ENCODE measurements around the gene ACP5.
"Not testable (repeated sequence)": the region's sequence is repeated elsewhere in the genome, so short reads cannot be mapped to it uniquely, and the experiment has no call there.

The ACP5 gene

DNA sequence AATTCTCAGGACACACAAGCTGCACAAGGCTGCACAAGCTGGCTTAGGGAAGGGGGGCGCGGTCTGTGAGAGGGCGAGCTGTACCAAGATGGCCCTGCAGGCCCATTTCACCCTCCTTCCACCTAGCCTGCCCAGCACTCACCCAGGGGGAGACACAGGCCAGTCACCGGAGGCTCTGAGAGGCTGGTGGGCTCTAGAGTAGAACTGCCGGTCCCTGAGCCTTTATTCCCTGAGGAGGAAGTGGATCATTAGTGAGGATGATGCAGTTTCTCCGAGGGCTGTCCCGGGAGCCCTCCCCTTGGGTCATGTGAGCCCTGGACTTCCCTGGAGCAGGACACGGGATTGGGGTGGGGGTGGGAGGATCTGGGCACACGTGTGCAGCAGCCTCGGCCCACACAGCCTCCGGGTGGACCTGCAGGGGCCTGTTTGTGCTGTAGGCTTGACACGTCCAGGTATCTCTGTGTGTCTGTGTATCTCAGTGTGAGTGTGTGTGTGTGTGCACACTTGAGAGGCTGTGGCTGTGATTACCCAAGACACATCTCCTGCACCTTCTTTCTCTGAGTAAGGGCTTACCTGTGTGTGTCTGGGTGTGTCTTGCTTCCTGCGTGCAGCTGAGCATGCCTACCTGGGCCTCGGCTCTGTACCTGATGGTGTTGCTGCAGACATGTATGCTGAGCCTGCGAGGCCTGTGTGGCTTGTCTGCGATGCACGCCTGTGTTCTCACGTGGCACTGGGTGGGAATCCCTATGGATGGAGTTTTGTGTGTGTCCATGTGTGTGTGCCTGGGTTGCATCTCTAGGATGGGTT lies at the start of gene ACP5:
TSS of gene ACP5 (minus strand) at position 195 of the 807 bp plus-strand sequence. CDS start 328 bp downstream, outside the sequence.
- in situ Hi-C loops (cut with MboI; ENCODE audit: low sequenced_read_pairs), result no loop called here

DNA sequence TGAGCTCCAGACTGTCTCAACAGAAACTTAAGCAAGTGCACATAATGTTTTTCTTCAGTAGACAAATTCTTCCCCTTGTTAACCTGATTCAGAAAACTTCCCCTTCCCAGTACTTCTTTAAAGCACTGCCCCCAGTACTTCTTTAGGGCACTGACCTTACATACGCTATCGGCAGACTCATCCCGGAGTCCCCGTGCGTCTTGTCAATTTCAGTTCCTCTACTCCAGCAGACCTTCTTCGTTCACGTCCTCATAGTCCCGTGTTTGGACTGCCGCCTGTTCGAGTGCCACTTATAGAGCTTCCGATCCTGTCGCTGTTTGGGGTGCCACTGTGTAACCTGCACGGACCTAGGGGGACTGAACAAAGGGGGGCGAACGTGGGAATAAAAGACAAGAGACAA lies 48.8 kb upstream of the ACP5 start:
- in situ Hi-C loops (cut with MboI; ENCODE audit: low sequenced_read_pairs), result no loop called here

DNA sequence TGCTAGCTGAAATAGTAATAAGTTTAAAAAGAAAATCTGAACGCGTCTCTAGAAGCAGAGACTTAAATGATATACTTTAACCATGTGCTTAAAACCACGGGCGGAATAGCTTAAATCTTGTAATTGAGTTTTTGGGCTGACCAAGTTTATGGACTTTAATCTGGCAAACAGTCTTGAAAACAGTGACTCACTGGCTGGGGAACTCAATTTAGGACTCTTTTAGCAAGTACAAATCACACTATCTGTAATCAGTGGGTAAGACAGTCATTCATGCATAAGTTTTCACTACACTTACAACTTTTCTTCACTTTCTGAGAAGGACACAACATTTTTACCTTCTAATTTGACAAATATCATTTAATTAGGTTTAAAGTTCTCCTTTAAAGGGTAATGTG lies 46.6 kb upstream of the ACP5 start:
- in situ Hi-C loops (cut with MboI; ENCODE audit: low sequenced_read_pairs), result no loop called here

DNA sequence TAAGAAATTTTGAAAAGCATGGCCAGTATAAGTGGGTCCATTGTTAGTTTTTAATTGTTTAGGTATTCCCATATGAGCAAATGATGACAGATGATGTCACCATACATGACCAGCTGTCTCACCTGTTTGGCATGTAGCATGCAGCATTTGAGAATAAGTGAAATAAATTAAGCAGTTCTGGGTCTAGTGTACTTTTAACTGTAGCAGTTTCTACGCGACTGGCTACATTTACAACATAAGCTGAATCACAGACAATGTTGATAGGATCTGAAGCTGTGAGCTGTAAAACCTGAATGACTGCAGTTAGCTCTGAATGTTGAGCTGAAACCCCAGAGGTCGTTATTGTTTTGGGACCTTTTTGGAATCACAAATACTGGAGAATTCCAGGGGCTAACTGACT lies 45.0 kb upstream of the ACP5 start:
- in situ Hi-C loops (cut with MboI; ENCODE audit: low sequenced_read_pairs), result not testable (repeated sequence)

DNA sequence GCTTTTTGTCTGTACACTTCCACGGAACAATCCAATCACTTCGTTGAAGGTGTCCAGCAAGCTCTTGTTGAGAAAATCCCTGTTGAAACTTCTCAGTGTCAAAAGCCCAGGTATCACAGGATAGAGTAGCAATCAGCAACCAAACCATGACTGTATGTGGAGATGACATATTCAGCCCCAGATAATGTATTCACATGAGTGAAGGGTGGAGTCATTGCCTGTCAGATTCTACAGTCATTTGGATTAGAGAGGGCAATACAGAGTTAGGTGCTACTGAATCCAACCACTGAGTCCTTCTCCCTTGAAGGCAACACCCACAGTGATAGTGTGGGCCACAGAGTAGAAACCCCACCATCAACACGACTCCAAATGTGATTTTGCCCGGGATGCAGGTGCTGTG lies 43.1 kb upstream of the ACP5 start:
- in situ Hi-C loops (cut with MboI; ENCODE audit: low sequenced_read_pairs), result no loop called here

DNA sequence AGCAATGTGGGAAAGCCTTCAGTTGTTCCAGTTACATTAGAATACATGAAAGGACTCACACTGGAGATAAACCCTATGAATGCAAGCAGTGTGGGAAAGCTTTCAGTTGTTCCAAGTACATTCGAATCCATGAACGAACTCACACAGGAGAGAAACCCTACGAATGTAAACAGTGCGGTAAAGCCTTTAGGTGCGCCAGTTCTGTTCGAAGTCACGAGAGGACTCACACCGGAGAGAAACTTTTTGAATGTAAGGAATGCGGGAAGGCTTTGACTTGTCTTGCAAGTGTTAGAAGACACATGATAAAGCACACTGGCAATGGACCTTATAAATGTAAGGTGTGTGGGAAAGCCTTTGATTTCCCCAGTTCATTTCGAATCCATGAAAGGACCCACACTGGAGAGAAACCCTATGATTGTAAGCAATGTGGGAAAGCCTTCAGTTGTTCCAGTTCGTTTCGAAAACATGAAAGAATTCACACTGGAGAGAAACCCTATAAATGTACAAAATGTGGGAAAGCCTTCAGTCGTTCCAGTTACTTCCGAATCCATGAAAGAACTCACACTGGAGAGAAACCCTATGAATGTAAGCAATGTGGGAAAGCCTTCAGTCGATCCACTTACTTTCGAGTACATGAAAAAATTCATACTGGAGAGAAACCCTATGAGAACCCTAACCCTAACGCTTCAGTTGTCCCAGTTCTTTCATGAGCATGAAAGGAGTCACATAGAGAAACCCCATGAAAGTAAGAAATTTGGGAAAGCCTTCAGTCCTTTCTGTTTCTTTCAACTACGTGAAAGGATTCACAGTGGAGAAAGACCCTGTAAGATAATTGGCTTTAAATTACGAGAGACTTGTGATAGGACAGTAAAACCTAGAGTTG lies 40.0 kb upstream of the ACP5 start:
- in situ Hi-C loops (cut with MboI; ENCODE audit: low sequenced_read_pairs), result no loop called here

DNA sequence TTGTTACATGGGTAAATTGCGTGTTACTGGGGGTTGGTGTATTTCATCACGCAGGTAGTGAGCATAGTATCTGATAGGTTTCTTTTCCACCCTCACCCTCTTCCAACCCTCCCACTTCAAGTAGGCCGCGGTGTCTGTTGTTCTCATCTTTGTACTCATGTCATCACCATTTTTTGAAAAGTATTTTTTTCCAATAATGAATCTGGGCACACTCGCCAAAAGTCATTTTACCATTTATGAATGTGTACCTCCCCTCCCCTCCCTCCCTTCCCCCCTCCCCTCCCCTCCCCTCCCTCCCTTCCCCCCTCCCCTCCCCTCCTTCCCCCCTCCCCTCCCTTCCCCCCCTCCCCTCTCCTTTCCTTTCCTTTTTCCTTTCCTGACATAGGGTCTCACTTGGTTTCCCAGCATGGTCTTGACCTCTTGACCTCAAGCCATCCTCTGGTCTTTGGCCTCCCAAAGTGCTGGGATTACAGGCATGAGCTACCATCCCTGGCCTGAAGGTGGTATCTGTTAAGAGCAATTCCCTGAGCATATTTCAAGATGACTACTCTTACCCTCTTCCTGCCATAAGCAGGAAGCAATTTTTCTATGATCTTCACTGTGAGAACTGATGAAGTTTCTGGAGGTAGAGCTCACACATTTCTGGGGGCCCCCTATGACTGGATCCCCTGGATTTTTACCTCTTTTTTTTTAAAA lies 35.5 kb upstream of the ACP5 start:
- in situ Hi-C loops (cut with MboI; ENCODE audit: low sequenced_read_pairs), result no loop called here

DNA sequence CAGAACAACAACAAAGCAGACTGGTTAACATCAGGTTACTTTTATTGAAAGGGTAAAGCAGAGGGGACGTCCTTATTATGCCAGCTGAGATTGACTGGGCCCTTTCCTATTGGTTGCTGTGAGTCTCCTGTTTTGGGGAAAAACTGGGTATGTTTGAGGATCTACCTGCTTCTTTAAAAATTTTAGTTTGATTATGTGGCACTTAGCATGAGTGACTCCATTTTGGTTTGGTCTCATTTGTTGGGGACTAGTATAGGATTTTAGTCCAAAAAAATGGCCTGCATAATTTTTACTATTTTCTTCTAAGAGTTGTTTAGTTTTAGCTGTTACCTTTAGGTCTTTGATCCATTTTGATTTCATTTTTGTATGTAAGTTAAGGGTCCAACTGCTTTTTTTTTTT lies 34.3 kb upstream of the ACP5 start:
- in situ Hi-C loops (cut with MboI; ENCODE audit: low sequenced_read_pairs), result no loop called here

DNA sequence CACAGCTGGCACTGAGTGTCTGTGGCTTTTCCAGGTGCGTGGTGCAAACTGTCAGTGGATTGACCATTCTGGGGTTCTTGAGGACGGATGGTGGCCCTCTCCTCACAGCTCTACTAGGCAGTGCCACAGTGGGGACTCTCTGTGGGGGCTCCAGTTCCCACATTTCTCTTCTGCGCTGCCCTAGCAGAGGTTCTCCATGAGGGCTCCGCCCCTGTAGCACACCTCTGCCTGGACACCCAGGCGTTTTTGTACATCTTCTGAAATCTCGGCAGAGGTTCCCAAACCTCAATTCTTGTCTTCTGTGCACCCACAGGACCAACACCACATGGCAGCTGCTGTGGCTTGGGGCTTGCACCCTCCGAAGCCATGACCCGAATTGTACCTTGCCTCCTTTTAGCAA lies 29.0 kb upstream of the ACP5 start:
- in situ Hi-C loops (cut with MboI; ENCODE audit: low sequenced_read_pairs), result no loop called here

DNA sequence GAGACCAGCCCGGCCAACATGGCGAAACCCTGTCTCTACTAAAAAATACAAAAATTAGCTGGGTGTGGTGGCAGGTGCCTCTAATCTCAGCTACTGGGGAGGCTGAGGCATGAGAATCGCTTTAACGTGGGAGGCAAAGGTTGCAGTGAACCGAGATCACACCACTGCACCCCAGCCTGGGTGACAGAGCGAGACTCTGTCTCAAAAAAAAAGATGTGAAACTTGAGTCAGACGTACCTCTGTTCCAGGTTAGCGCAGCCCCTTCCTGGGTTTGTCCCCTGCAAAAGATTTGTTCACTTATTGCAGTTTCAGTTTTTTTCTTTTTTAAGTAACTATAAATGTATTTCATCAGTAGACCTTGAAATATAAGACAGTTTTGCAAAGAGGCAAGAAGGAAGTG lies 22.3 kb upstream of the ACP5 start:
- in situ Hi-C loops (cut with MboI; ENCODE audit: low sequenced_read_pairs), result not testable (repeated sequence)

DNA sequence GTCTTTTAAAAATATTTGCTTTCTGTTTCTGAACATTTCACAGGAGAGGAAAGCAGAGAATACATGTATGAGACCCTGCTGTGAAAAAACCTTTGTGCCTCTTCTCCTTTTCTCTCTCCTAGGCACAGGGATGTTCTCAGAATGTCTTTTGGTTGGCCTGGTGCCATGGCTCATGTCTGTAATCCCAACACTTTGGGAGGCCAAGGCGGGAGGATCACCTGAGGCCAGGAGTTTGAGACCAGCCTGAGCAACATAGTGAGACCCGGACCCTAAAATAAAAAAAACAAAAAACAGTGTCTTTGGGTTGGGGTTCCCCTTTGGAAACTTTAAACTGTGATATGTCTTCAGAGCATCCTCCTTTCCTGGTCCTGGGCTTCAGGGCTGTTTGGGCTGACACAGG lies 21.3 kb upstream of the ACP5 start:
- in situ Hi-C loops (cut with MboI; ENCODE audit: low sequenced_read_pairs), result no loop called here

DNA sequence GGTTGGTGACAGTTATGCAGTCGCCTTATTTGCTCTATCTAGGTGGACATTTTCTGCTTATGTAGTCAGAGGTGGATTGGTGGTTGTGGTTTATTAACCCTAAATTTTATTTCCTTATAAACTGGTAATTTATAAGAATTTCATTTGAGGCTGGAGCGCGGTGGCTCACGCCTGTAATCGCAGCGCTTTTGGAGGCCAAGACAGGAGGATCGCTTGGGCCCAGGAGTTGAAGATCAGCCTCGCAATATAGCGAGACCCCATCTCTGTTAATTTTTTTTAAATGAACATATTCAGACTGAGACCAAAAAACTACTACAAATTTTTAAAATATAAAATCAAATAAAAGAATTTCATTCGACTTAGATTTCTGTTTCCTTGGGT lies 20.6 kb upstream of the ACP5 start:
- in situ Hi-C loops (cut with MboI; ENCODE audit: low sequenced_read_pairs), result no loop called here

DNA sequence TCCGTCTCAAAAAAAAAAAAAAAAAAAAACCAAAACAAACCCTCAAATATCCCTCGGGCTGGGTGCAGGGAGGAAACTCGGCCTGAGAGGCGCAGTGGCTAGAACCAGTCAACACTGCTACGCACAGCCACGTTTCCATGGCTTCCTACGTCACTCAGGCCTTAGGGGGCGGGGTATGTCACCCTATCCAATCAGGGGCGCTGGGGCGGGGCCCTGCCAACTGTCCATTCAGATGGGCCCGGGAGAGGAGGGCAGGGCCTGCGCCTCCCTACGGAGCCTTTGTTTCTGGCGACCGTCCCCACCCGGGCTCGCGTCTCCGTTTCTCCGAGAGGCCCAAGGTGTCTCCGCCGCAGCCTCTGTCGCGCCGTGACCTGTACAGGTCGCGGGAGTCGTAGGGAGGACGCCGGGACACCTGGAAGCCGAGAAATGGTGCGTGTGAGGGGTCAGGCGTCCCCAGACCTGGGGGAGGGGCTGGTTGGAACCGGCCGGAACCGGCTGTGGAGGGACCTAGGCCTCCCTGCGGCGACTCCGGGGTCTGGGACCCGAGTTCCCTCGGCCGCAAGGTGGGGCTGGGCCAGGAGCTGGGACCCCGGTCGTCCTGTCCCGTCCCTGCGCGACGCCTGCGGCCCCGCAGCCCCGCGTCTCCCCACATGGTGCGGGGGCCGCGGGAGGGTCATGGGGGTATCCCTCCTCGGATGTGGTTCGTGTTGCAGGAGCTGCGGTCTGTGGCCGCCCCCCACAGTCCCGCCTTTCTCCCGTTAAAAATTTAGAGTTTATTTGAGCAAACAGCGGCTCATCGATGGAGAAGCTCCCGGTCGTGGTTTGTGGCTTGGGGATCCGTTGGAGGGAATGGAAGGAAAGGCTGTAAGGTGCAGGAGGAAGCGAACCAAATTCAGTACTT lies 20.0 kb upstream of the ACP5 start, which contains the start of gene ZNF627:
TSS of gene ZNF627 (plus strand) at position 282 of the 901 bp plus-strand sequence. CDS start at position 427, 145 bp downstream.
- in situ Hi-C loops (cut with MboI; ENCODE audit: low sequenced_read_pairs), result no loop called here

DNA sequence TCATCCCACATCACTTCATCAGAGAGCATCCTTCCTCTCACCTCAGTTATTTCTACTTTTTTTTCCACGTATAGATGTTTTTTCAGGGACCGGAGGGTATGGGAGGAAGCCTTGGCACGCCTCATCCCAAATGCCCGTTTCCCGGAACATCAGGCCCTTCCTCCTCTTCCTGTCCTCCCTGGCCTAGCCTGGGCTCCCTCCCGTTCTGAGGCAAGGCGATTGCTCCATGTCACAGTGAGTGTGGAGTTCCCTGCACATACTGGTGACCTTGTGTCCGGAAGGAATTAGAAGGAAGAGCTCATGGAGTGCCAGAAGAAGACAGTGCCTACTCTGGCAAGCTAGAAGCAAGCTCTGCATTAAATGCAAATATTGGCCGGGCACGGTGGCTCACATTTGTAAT lies 18.7 kb upstream of the ACP5 start:
- in situ Hi-C loops (cut with MboI; ENCODE audit: low sequenced_read_pairs), result no loop called here

DNA sequence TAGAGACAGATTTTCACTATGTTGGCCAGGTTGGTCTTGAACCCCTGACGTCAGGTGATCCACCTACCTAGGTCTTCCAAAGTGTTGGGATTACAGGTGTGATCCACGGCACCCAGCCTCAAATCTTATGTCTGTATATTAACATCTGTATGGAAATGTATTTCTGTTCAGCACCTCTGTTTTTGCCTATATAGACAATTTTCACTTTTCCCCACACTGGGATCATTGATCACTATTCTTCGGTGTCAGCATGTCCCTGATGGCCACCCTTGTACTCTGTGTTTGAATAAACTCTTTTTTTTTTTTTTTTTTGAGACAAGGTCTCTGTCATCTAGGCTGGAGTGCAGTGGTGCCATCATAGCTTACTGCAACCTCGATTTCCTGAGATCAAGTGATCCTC lies 16.6 kb upstream of the ACP5 start:
- in situ Hi-C loops (cut with MboI; ENCODE audit: low sequenced_read_pairs), result no loop called here

DNA sequence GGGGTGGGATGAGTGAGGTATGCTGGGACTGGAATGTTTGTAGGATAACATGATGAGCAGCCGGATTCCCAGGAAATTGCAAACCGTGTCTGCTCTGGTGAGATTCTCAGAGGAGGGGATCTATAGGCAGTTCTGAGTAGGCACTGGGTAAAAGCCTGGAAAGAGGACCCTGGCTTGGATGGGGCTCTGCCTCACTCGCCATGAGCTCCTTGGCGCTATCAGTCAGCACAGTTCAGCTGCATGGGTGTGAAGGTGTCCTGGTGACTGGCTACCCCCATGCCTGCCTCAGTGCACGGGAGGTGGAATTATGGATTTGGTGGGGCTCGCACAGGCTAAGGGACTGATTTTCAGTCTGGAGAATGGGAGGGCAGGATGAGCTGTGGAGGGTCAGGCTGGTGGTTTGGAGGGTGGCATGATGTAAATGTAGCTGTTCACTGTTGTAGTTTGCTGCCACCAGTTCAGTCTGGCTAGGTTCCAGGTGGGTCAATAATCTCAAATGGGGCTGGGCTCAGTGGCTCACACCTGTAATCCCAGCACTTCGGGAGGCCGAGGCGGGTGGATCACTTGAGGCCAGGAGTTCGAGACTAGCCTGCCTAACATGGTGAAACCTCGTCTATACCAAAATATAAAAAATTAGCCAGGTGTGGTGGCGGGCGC lies 10.7 kb upstream of the ACP5 start:
- in situ Hi-C loops (cut with MboI; ENCODE audit: low sequenced_read_pairs), result no loop called here

DNA sequence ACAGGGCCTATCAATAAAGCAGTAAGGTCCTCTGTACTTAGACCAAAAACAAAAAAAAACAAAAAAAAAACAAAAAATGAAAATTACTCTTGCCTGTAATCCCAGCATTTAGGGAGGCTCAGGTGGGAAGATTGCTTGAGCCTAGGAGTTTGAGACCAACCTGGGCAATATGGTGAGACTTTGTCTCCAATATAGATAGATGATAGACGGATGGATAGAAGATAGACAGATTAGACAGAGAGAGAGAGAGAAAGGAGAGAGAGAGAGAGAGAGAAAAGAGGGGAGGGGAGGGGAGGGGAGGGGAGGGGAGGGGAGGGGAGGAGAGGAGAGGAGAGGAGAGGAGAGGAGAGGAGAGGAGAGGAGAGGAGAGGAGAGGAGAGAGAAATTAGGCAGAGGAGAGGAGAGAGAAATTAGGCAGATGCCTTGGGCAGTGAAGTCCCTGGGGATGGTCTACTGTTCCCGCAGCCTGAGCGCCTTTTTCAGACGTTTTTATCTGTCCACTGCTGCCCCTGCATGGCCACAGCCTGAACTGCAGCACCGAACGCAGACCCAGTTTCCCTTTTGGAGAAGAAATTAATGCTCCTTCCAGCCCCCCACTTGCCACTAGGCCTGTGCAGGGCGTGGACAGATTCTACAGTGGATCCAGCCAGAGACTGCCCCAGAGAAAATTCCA lies 10.0 kb upstream of the ACP5 start:
- in situ Hi-C loops (cut with MboI; ENCODE audit: low sequenced_read_pairs), result no loop called here

DNA sequence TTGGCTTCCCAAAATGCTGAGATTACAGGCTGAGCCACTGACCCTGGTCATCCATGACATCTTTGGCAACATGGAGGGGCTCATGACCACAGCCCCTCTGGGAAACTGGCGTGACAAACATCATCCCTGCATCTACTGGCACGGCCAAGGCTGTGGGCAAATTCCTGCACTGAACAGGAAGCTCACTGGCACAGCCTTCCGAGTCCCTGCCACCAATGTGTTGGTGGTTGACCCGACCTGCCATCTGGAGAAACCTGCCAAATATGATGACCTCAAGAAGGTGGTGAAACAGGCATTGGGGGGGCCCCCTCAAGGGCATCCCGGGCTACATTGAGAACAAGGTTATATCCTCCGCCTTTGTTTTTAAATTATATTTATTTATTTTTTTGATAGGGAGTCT lies 8.9 kb upstream of the ACP5 start:
- in situ Hi-C loops (cut with MboI; ENCODE audit: low sequenced_read_pairs), result no loop called here

DNA sequence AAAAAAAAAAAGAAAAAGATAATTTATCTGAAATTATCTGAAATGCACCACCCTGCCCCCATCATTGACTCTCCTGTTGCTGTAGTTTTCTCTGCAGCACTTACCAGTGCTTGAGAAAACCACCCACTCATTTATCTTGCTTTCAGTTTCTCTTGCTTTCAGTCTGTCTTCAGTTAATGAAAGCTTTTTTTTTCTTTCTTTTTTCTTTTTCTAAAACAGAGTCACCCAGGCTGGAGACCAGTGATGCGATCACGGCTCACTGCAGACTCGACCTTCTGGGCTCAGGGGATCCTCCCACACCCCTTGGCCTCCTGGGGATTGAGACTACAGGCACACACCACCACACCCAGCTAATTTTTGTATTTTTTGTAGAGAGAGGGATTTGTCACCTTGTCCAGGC lies 4.3 kb upstream of the ACP5 start:
- in situ Hi-C loops (cut with MboI; ENCODE audit: low sequenced_read_pairs), result no loop called here
